Rectal smooth muscle tissue (tissue), 1 donor: Measurements from ENCODE around the gene MYH2.
"Not testable (repeated sequence)": the region's sequence is repeated elsewhere in the genome, so short reads cannot be mapped to it uniquely, and the experiment has no call there.

ENCODE experiments used
- H3K27ac ChIP-seq: one replicate; pipeline ENCODE4 v1.7.0; 2013; ENCODE audit warnings: low read depth, low read length, inconsistent platforms
- H3K27me3 ChIP-seq: one replicate; pipeline ENCODE4 v1.7.0; 2013; ENCODE audit warnings: low read length; ENCODE audit not compliant: control insufficient read depth, insufficient read depth
- H3K36me3 ChIP-seq: one replicate; pipeline ENCODE4 v1.7.0; 2013; ENCODE audit warnings: low read length; ENCODE audit not compliant: control insufficient read depth, insufficient read depth
- H3K4me1 ChIP-seq: one replicate; pipeline ENCODE4 v1.7.0; 2013; ENCODE audit warnings: low read length; ENCODE audit not compliant: control insufficient read depth, insufficient read depth
- H3K4me3 ChIP-seq: one replicate; pipeline ENCODE4 v1.7.0; 2013; ENCODE audit warnings: low read length
- H3K9ac ChIP-seq: one replicate; pipeline ENCODE4 v1.7.0; 2013; ENCODE audit warnings: low read length

The MYH2 gene

GRCh38 chr17:10547351-10547750 lies 2.1 kb downstream of the MYH2 start:
- no peaks in the 10 kb centered on the region for H3K4me1 ChIP-seq
- H3K27ac ChIP-seq: no peak overlapping the region
- H3K36me3 ChIP-seq: no peaks in the 10 kb centered on the region
- no peak overlapping the region for H3K9ac ChIP-seq
- no peak overlapping the region for H3K4me3 ChIP-seq
- no peaks in the 10 kb centered on the region for H3K27me3 ChIP-seq

GRCh38 chr17:10543486-10543885 lies 6.0 kb downstream of the MYH2 start:
- not testable (repeated sequence) for H3K27me3 ChIP-seq, H3K4me1 ChIP-seq, H3K9ac ChIP-seq, H3K4me3 ChIP-seq, H3K36me3 ChIP-seq, H3K27ac ChIP-seq

GRCh38 chr17:10541179-10541578 lies 8.3 kb downstream of the MYH2 start:
- H3K36me3 ChIP-seq, H3K27me3 ChIP-seq, H3K4me3 ChIP-seq, H3K4me1 ChIP-seq, H3K27ac ChIP-seq, H3K9ac ChIP-seq: not testable (repeated sequence)

- H3K36me3 ChIP-seq: no peaks in the 10 kb centered on the region
- H3K9ac ChIP-seq: no peak overlapping the region
- H3K27me3 ChIP-seq: no peaks in the 10 kb centered on the region
- H3K4me1 ChIP-seq: no peaks in the 10 kb centered on the region
- H3K27ac ChIP-seq: no peak overlapping the region
- no peak overlapping the region for H3K4me3 ChIP-seq
Measured at GRCh38 chr17:10532026-10532425, 17.4 kb downstream of the MYH2 start.

GRCh38 chr17:10527419-10527818 lies 22.0 kb downstream of the MYH2 start:
- Histone ChIP-seq H3K4me1 (no peaks in the 10 kb centered on the region), H3K36me3 (no peaks in the 10 kb centered on the region), H3K27me3 (no peaks in the 10 kb centered on the region), H3K27ac (no peak overlapping the region), H3K4me3 (no peak overlapping the region), H3K9ac (no peak overlapping the region)

GRCh38 chr17:10526517-10526916 lies 22.9 kb downstream of the MYH2 start:
- Histone ChIP-seq H3K4me1 (no peaks in the 10 kb centered on the region), H3K4me3 (no peak overlapping the region), H3K36me3 (no peaks in the 10 kb centered on the region), H3K9ac (no peak overlapping the region), H3K27ac (no peak overlapping the region), H3K27me3 (no peaks in the 10 kb centered on the region)

DNA sequence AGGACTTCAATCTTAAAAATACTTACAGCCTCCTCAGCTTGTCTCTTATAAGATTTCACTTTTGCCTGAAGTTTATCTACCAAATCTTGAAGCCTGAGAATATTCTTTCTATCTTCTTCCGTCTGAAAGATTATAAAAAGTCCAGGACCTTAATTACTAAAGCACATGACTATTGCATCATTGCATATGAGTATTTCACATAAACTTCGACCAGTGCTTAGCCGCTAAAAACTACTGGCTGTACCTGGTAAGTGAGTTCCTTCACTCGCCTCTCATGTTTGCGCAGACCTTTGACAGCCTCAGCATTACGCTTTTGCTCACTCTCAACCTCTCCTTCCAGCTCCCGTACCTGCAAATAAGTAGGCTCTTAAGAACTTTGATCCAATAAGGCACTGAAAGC lies 26.4 kb downstream of the MYH2 start:
- Histone ChIP-seq H3K27me3 (no peaks in the 10 kb centered on the region), H3K36me3 (no peaks in the 10 kb centered on the region), H3K27ac (no peak overlapping the region), H3K4me3 (no peak overlapping the region), H3K9ac (no peak overlapping the region), H3K4me1 (no peaks in the 10 kb centered on the region)

DNA sequence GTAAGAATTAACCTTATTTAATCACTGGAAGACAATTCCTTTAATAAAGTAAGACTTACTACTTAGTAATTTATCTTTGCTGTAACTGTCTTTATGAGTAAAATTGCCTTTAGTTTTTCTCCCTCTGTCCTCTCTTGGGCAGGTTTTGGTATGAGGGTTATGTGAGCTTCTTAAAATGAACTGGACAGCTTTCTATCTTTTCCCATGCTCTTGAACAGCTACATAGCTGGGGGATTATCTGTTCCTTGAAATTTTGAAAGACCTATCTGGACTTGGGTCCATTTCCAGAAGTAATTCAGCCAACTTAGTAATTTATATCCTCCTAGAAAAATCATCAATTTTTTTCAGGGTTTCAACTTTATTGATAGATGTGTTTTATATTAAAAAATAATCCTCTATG lies 27.5 kb downstream of the MYH2 start:
- Histone ChIP-seq H3K27me3 (no peaks in the 10 kb centered on the region), H3K36me3 (no peaks in the 10 kb centered on the region), H3K27ac (no peak overlapping the region), H3K4me1 (no peaks in the 10 kb centered on the region), H3K4me3 (no peak overlapping the region), H3K9ac (no peak overlapping the region)

GRCh38 chr17:10518271-10519037 lies 31.0 kb downstream of the MYH2 start, which contains the start of gene MYH1:
TSS of gene MYH1 (minus strand) at chr17:10518542. CDS start at chr17:10516642, 1,900 bp downstream.
- H3K4me3 ChIP-seq: no peak within 1 kb of the TSS
- H3K36me3 ChIP-seq: no peaks in the 10 kb centered on the region
- no peak within 1 kb of the TSS for H3K27ac ChIP-seq
- no peak within 1 kb of the TSS for H3K9ac ChIP-seq
- no peaks in the 10 kb centered on the region for H3K4me1 ChIP-seq
- no peaks in the 10 kb centered on the region for H3K27me3 ChIP-seq

DNA sequence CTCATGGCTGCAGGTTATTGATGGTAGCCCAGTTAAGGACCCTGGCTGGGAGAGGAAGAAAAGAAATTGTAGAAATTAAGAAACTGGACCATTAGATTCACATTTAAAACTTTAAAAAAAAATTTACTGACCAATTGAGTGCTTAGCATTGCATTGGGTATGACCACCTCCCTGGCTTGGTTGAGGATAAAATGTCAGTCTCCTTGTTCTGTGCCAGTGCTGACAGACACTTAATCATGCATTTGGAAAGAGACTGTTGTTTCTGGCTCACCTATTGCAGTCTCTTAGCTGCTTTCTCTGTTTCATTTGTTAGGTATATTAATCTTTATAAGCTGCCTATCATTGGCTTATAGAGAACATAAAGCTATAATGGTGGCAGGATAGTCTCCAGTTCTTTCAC lies 32.8 kb downstream of the MYH2 start:
- H3K27me3 ChIP-seq: no peaks in the 10 kb centered on the region
- no peak overlapping the region for H3K9ac ChIP-seq
- no peaks in the 10 kb centered on the region for H3K36me3 ChIP-seq
- H3K4me1 ChIP-seq: no peaks in the 10 kb centered on the region
- no peak overlapping the region for H3K27ac ChIP-seq
- no peak overlapping the region for H3K4me3 ChIP-seq

GRCh38 chr17:10516065-10516464 lies 33.4 kb downstream of the MYH2 start:
- no peak overlapping the region for H3K9ac ChIP-seq
- H3K4me1 ChIP-seq: no peaks in the 10 kb centered on the region
- H3K4me3 ChIP-seq: no peak overlapping the region
- H3K27me3 ChIP-seq: no peaks in the 10 kb centered on the region
- no peaks in the 10 kb centered on the region for H3K36me3 ChIP-seq
- H3K27ac ChIP-seq: no peak overlapping the region

DNA sequence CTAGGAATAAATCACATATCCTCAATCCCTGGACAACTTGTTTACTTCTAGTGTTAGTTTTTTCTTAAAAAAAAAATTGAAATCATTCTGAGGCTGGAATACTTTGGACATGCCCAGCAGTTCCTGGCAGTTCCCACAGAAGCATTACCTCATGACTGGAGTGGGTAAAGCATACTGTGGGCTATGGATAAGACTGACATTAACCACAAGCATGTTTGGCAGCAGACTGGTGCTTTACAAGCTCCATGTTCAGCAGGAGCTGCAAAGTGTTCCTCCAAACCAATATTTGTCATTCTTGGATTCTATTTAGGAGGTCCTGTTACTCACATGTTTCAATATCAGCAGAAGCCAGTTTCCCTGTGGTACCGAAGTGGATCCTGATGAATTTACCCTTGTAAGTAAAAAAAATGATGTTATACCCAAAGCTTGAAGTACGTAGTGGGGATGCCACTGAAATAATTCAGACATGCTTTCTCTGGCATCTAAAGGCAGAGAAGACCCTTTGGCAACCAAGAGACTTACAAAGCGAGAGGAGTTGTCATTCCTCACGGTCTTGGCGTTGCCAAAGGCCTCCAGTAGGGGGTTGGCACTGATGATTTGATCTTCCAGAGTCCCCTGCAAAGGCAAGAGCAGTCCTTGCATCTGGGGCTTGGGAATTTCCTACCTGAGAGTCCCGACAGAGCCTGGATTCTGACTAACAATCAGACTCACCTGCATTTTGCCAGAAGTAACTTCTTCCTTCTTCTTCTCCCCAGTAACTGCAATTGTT lies 36.0 kb downstream of the MYH2 start:
- no peaks in the 10 kb centered on the region for H3K36me3 ChIP-seq
- no peaks in the 10 kb centered on the region for H3K4me1 ChIP-seq
- H3K9ac ChIP-seq: no peak overlapping the region
- no peaks in the 10 kb centered on the region for H3K27me3 ChIP-seq
- H3K4me3 ChIP-seq: no peak overlapping the region
- no peak overlapping the region for H3K27ac ChIP-seq

GRCh38 chr17:10512856-10513255 lies 36.6 kb downstream of the MYH2 start:
- no peak overlapping the region for H3K27ac ChIP-seq
- H3K9ac ChIP-seq: no peak overlapping the region

More at GRCh38 chr17:10512856-10513255, 36.6 kb downstream of the MYH2 start:
- Histone ChIP-seq H3K4me1 (no peaks in the 10 kb centered on the region), H3K27me3 (no peaks in the 10 kb centered on the region), H3K4me3 (no peak overlapping the region), H3K36me3 (no peaks in the 10 kb centered on the region)
